Cerebellar nuclear complex (tissue), 1 donor: ENCODE measurements around the gene GALNTL6.
"Not testable (repeated sequence)": the region's sequence is repeated elsewhere in the genome, so short reads cannot be mapped to it uniquely, and the experiment has no call there.

Experiments
- DNase-seq, 2 experiments: peaks; one replicate each; lab custom pipeline; 2025; lab: John Stamatoyannopoulos, UW

GALNTL6 gene

DNA sequence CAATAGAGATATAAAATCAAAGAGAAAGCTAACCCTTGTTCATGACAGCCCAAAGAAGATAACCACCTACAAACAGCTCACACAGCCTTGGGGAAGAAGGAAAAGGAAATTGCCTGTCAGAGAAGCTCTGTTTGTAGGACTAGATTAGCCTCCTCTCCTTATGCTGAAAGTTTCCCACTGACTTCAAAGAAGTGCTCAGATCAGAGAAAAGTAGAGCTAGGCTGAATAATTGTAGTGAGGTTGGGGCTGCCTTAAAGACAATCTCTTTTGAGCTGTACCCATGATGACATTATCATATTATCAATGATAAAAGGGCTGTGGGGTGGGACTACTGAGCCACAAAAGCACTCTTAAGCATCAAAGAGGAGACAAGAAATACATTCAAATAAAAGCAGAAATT, 1132.4 kb downstream of the GALNTL6 start:
- no peak for DNase-seq

DNA sequence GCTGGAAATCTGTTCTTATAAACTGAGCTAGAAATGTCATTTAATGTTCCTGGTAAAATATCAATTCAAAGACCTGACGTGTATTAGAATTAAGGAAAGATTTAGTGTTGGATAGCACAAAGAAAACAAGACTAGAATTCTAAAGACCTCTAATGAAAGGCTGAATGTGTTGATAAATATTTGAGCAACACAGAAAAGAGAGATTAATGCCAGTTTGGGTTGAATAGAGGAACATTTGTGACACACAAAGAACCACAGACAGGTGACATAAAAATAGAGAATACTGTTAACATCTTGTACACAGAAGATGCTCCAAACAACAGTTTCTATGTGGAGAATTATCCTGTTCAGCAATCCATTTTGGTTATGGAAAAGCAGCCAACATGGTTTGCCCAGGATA, 1133.3 kb downstream of the GALNTL6 start:
- no peak for DNase-seq

DNA sequence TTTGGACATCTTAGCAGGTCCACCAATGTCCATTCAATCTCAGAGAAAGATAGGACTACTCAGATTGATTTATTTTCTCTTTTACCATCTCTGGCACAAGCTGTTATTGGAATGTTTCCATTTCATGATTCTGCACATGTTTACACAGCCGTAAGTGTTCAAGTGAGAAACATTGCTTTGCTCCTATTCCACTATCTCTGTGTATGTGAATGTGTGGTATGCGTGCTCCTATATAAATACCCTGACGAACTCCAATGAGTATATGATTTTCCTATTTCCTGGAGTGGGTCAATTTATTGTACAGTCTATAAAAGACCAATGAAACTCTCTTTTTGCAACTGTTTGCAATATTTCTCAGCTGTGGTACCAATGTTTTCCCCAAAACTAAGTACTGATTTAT, 1134.4 kb downstream of the GALNTL6 start:
- no peak for DNase-seq

DNA sequence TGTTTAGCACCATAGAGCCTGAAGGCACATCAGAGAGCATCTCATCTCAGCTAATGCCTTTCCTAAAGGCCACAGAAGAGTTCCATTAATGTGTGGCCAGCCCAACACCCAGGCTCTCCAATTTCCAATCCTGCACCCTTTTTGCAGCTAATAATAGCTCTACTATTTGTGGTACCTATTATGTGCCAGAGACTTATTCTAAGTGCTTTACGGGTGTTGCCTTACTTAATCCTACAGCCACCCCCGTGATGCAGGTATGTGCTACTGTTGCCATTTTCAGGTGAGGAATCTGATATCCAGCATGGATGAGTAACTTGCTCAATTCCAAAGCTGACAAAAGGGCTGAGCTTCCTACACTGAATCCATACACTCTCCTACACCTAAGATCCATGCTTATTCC, 1137.8 kb downstream of the GALNTL6 start:
- DNase-seq = no peak

DNA sequence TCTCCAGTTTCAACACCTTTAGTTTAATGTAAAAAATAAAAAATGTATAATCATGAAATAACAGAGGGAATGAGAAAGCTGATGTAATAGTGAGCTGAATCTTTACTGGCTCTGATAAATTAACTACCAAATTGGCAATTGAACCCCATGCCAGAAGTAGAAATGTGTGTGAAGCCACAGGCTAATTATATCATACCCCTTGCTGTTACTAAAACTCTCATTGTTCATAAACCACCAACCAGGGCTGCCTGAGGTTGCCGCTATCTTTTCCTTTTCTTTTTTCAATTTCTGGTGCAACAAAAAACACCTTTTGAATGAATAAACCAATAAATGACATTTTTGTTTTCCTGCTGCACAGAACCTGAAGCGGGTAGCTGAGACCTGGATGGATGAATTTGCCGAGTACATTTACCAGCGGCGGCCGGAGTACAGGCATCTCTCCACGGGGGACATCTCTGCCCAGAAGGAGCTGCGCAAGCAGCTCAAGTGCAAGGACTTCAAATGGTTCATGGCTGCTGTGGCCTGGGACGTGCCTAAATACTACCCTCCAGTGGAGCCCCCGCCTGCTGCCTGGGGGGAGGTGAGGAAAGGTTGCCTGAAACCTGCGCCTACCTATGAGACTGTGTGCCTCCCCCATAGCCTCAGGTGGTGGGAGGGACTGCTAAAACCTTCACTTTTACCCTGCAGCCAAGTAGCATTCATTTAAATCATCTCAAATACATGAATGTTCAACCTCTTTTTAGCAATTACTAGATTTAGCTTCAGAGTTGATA, 1138.7 kb downstream of the GALNTL6 start:
- no peak for DNase-seq

DNA sequence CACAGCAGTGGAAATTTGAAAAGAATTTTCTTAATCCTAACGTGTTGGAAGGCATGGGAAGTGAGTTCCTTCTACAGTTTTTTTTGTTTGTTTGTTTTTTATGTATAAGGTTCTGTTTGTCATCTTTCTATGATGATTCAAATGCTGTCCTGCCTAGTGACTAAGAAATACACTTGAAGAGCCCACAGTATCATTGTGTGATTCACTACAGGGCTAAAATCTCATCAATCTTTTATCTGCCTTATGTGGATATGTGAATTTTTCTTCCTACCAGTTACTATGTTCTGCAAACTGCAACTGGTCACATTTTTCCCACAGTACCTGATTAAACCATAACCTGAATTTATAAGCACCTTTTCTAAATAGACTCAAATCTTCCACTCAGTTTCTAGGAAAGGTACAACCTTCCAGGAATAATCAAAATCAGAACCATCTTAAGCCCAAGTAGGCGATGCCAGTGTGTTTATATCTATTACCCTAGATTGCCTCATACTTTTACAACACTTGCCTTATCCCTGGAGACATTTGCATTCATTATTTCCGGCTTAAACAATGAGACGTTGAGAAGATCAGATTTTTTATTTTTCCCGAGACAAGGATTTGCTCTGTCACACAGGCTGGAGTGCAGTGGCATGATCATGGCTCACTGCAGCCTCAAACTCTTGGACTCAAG, 1140.8 kb downstream of the GALNTL6 start:
- DNase-seq = no peak

DNA sequence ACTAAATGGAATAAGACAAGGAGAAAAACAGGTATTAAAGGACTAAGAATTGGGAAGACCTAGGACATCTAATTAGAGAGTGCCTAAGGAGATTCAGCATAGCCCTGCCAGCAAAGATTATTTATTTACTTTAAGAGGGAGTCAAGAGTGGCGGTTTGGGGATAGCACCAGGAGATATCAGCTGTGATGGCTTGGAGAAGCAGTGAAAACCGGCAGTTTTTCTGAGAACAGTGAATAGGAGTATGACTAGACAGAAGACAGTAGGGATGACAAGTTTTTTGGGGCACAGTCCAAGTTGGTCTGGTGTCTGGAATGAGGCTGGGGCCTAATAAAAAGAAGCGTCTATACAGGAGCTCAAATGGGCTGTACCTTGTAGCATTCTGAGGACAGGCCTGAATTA, 1143.1 kb downstream of the GALNTL6 start:
- not testable (repeated sequence) for DNase-seq

DNA sequence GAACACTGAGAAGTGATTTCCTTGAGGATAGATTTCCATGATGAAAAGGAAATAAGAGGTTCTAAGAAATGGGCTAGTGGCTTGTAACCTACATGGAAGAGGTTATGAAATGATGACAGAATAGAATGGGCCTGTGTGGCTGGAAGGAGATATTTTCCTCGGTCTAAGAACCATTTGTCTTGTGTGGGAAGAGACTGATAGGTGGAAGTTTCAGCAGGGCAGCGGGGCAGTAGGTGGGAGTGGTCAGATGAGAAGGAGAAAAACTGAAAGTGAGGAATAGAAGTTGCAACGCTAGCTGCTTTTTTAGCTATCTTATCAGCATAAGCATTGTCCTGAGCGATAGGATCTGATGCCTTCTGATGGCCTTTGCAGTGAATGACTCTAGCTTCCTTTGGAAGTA, 1144.0 kb downstream of the GALNTL6 start:
- no peak for DNase-seq

DNA sequence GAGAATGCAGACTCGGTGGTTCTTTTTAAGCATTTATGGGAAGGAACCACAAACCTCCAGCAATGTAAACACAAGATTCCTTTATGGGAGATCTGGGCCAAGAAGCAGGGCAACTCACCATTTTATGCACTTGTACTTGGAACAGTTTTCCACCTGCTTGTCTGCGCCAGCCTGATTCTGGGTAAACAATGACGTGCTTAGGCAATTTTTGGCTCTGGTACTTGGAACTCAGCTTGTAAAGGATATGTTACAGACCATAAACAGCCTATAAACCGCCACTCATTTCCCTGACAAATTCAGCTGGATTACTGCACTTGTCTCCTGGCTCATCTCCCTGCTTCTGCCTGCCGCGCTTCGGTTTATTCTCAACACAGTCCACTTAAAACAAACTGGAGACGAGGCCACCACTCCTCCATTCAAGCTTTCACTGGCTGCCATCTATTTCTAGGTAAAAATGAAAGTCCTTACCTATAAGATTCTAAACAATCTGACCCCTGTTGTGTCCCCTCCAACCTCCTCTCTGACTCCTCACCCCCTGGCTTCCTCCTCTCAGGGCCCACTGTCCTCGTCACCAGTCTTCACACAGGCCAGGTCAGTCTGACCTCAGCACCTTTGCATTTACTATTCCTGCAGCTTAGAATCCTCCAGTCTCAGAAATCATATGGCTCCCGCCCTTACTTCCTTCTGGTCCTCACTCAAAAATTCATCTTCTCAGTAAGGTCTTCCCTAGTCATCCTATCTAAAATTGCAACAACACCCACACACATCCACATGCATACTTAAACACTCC, 1149.6 kb downstream of the GALNTL6 start:
- DNase-seq = no peak

DNA sequence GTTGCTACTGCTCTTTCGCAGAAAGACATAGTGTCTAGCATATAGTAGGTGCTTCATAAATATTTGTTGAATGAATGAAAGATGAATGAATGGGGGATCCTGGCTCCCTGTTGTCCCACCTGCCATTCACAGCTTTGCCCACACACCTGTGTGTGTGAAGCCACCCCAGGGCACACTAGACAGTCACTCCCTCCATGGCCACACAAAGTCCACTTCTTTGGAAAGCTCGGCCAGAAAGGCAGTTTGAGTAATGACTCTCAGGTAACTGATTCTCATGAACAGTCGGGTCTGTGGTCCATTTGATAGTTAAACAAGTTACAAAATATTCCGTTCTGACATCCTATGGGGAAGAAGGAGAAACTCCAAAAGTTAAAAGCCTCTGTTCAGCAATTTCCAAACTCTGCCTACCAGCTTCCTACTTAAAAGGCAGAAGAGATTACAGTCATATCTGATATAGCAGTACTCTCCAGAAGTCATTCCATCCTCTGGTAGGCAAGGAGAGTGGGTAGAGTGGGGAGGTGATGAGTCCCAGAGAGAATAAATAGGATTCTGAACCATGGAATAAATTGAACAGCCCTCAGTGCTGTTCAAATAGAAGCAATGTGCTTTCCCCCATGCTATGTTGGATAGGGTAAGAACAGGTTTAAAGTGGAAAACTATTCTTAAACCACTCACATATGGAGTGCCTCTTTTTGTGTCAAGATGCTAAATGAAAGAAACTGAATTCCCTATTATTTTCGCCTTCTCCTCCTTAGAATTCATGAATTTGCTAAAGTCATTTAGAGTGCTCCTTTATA, 1150.5 kb downstream of the GALNTL6 start:
- no peak for DNase-seq

DNA sequence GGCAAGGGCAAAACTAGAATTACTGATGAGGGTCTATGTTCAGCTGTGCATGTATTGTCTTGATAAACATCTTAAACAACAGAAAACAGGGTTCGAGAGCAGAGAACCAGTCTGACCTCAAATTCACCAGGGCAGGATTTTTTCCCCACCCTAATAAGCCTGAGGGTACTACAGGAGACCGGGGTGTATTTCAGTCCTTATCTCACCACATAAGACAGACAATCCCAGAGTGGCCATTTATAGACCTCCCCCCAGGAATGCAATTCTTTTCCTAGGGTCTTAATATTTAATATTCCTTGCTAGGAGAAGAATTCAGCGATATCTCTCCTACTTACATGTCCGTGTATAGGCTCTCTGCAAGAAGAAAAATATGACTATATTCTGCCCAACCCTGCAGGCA, 1157.0 kb downstream of the GALNTL6 start:
- not testable (repeated sequence) for DNase-seq

DNA sequence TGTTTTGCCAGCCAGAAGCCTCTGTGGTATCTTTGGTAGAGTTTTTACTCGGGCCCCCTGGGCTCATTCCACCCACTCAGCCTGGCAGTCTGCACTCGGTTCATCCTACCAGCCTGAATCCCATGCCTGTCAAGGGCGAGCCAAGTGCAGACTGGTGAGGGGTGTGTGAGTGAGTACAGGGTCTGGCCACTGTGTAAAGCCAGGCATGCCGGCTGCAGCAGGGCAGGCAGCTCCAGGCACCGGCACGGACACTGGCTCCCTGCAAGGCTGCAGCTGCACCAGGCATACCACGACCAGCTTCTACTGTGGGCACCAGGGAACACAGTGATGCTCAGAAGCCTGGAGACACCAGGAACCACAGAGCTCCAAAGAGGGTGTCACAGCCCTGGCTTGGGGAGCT, 1161.4 kb downstream of the GALNTL6 start:
- DNase-seq = no peak

DNA sequence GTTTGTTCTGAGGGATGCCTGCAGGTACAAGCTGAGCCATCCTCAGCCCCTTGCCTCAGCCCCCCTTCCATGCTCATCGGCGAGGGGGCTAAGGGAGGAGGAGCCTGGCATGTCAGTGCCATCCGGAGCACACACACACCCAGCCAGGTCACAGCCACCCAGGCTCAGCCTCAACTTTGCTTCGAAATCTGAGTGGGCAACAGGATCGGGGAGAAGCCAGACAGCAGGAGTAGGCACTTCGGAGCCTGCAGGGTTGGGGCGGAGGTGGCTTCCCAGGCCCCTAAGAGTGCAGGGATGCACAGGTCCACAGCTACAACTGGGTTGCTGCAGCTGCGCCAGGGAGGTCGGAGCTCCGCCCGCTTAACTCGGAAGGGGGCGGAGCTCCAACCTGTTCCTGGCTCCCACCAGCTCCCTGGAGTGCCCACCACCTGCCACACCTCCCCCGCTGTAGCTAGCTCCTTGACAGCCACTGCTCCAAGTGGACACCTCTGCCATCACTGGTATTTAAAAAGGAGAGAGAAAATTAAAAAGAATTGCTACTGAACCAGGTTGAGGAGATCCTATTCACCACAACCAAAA, 1162.5 kb downstream of the GALNTL6 start:
- no peak for DNase-seq

DNA sequence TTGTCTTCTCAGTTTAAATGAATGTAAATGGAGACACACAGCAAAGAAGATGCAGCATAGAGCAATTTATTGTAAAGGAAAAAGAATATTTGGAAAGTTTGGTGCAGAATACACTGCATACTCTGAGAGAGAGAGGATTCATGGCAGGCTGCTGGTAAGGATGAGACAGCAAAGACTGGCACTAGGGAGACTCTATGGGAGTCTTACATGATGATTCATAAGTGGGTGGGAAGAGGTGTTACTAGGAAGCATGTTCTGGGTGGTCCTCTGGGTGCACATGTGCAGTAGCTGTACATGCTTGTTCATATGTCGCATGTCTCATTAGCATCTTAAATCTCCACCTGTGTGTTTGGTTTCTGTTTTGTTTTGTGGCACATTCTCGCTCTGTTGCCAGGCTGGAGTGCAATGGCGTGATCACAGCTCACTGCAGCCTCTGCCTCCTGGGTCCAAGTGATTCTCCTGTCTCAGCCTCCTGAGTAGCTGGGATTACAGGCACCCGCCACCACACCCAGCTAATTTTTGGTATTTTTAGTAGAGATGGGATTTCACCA, 1164.4 kb downstream of the GALNTL6 start:
- DNase-seq = not testable (repeated sequence)

DNA sequence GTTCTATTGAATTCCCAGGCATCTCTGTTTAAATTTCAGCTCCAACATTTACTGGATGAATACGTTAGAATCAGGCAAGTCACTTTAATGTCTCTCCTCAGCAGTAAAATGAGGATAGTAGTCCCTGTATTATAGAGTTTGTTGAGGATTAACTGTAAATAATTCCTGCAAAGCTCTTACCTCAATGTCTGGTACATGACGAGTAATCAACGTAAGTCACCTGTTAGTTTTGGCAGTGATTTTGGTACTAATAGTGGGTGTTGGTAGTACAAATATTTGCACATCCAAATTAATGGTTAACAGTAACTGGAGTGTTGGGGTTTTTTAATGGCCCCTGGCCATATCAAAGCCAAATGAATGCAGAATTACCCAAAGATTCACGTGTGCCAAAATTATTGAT, 1165.6 kb downstream of the GALNTL6 start:
- no peak for DNase-seq

DNA sequence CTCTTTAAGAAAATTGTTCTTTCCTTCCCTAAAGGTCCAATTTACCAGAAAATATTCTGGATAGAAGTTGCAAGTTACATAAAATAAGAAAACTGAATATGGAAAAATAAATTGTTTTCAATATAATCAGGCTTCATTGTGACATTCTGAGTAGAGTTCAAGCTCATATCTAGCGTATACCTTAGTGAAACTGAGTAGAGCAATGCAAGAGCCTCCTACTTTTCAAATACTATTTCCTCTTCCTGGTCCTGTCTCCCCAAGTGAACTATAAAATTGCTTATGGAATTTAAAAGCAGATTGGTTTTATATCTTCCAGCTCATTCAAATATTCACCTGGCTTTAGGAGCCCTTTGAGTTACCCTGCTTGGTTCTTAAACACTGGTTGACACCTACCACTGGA, 1166.1 kb downstream of the GALNTL6 start:
- DNase-seq = no peak

DNA sequence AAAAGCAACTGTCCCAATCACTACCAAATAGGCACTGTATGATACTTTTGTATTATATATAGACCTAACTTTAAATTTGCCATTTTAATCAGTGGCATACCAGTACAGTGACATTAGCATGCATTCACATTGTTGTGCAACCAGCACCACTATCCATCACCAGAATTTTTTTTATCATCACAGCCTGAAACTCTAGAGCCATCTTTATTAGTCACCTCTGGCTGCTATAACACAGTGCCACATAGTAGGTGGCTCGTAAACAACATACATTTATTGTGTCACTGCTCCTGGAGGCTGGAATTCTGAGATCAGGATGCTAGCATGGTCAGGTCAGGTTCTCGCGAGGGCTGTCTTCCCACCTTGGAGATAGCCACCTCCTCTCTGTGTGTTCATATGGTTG, 1167.0 kb downstream of the GALNTL6 start:
- no peak for DNase-seq

DNA sequence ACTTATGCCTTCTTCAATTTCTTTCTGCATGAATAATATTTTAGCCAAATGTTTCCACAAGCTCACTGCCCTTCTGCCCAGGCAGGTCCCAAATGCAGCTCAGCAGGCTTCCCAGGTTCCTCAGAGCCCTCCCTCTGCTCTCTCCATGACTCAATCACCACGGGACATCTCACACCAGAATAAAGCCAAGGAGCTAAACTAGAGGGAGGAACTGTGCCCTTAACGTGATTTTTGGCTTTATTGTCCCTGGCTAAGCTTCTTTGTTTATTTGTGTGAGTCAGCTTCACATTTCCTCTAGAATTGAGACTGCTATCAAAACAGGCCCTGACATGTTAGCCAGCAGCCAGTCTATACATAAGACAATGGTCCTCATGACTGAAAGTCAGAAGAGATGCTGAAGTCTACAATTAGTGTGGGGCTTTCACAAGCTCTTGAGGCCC, 1169.0 kb downstream of the GALNTL6 start:
- no peak for DNase-seq

DNA sequence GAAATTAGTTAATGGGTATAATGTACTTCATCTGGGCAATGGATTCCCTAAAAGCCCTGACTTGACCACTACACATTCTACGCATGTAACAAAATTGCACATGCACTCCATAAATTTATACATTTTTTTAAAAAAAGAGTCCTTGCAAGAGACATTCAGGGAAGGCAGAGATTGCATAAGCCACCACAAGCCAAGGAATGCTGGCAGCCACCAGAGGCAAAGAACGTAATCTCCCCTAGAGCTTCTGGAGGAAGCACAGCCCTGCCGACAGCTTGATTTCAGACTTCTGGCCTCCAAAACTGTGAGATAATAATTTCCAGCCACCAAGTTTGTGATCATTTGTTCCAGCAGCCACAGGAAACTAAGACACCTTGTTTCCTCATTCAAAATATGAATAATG, 1169.8 kb downstream of the GALNTL6 start:
- no peak for DNase-seq

DNA sequence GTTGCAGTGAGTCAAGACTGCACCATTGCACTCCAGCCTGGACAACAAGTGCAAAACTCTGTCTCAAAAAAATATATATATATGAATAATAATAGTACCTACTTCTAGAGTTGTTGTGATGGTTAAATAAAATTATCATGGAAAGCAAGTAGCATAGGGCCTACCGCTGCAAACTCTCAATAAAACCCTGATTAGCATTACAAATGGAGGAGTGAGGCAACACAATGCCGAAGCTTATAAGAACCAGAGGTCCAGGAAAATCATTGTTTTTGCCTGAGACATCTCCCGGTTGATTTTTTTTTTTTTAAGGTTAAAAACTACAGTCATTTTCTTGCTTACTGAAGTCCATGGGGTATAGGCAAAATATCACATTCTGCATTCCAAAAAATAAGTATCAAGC, 1170.4 kb downstream of the GALNTL6 start:
- no peak for DNase-seq

DNA sequence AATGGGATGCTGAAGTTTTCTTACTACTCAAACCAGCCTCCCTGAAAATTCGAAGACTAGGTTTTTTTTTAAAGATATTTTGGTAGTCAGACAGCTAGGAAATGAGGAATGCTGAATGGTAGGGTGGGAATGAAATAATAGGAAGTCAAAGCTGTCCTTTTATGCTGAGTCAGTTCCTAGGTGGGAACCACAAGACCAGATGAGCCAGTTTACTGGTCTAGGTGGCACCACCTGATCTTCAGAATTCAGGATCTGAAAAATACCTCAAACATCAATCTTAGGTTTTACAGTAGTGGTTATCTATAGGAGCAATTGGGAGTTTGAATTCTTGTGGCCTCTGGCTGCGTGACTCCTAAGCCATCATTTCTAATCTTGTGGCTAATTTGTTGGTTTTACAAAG, 1172.3 kb downstream of the GALNTL6 start:
- no peak for DNase-seq
